ENCODE measurements around the gene NDUFC1.
"Not testable (repeated sequence)": the region's sequence is repeated elsewhere in the genome, so short reads cannot be mapped to it uniquely, and the experiment has no call there.

DNA sequence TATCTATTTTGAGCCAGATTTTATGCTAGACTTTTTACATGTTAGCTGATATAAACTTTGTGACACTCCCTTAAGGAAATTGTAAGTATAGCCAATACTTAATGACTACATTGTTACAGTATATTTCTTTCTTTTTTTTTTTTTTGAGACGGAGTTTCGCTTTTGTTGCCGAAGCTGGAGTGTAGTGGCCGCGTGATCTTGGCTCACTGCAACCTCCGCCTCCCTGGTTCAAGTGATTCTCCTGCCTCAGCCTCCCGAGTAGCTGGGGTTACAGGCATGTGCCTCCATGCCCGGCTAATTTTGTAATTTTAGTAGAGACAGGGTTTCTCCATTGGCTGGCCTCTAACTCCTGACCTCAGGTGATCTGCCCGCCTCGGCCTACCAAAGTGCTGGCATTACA is 11.1 kb upstream of the NDUFC1 start:
- TF ChIP-seq, protein P1, sequence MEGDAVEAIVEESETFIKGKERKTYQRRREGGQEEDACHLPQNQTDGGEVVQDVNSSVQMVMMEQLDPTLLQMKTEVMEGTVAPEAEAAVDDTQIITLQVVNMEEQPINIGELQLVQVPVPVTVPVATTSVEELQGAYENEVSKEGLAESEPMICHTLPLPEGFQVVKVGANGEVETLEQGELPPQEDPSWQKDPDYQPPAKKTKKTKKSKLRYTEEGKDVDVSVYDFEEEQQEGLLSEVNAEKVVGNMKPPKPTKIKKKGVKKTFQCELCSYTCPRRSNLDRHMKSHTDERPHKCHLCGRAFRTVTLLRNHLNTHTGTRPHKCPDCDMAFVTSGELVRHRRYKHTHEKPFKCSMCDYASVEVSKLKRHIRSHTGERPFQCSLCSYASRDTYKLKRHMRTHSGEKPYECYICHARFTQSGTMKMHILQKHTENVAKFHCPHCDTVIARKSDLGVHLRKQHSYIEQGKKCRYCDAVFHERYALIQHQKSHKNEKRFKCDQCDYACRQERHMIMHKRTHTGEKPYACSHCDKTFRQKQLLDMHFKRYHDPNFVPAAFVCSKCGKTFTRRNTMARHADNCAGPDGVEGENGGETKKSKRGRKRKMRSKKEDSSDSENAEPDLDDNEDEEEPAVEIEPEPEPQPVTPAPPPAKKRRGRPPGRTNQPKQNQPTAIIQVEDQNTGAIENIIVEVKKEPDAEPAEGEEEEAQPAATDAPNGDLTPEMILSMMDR (IDR thresholded peaks at IDR 0.05 in 4 of 5, conservative IDR thresholded peaks at IDR 0.05 in 1 of 5) = not testable (repeated sequence)
- TF ChIP-seq POLR2A (IDR thresholded peaks at IDR 0.05) = not testable (repeated sequence)
